Measurements from ENCODE around the gene ZNF77. TPM values are rescaled to one million over a fixed set of nuclear protein-coding genes. Genes with fewer than 3 reads are reported as not detected.
"Not testable (repeated sequence)": the region's sequence is repeated elsewhere in the genome, so short reads cannot be mapped to it uniquely, and the experiment has no call there.

The ZNF77 gene
- polyA plus RNA-seq, 1 donor, result 9.7 TPM

DNA sequence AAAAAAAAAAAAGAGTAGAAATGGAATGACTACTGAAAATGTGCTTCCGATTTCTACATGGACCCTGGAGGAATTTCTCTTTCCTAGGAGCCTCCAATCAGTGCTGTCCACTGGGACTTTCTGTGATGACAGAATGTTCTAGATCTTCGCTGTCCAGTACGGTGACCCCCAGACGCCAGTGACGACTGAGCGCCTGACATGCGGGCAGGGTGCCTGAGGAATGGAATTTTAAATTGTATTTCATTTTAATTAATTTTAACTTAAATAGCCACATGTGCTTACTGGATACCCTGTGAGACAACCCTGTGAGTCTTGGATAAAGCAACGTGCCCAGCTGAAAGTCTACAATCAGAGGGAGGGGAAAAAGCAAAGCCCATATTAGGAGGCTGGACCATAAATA, 28.5 kb upstream of the ZNF77 start:
- no peak for DNase-seq

DNA sequence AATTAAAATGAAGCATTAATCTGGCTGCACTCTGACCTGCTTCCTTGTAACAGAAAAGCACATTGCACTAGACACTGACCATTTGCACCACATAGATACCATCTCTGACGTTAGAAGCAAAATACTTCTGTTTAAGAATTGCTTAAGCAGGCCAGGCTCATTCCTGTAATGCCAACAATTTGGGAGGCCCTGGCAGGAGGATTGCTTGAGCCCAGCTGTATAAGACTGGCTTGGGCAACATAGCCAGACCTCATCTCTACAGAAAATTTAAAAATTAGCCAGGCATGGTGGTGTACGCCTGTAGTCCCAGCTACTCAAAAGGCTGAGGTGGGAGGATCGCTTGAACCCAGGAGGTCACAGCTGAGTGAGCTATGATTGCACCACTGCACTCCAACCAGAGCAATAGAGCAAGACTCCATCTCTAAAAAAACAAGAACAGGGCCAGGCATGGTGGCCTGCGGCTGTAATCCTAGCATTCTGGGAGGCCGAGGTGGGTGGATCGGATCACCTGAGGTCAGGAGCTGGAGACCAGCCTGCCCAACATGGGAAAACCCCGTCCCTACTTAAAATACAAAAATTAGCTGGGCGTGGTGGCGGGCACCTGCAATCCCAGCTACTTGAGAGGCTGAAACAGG, 25.5 kb upstream of the ZNF77 start:
- no peak for DNase-seq

DNA sequence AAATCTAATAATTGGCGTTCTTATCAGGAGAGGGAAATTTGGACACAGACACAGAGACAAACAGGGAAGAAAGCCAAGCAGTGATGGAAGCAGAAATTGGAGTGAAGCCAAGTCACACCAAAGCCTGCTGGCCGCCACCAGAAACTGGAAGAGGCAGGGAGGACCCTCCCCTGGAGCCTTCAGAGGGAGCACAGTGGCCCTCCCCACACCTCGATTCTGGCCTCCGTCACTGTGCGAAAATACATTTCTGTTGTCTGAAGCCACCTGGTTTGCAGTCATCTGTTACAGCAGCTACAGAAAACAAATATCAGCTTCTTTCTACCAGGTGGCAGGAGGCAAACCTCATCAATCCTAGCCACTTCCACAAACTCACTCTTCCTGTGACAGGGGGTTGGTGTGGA, 24.3 kb upstream of the ZNF77 start:
- no peak for DNase-seq

DNA sequence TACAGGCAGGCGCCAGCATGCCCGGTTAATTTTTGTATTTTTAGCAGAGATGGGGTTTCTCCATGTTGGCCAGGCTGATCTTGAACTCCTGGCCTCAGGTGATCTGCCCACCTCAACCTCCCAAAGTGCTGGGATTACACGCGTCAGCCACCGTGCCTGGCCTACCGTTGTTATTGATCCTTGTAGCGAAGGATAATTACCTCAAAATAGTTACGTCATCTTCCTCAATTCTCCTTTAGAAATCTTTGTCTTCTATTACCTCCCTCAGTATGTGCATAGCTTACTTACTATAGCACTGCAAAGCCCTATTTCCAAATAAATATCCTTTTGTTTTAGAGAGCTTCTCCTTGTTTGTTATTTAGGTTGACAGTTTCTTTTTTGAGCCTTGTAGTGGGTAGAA, 23.2 kb upstream of the ZNF77 start:
- no peak for DNase-seq

DNA sequence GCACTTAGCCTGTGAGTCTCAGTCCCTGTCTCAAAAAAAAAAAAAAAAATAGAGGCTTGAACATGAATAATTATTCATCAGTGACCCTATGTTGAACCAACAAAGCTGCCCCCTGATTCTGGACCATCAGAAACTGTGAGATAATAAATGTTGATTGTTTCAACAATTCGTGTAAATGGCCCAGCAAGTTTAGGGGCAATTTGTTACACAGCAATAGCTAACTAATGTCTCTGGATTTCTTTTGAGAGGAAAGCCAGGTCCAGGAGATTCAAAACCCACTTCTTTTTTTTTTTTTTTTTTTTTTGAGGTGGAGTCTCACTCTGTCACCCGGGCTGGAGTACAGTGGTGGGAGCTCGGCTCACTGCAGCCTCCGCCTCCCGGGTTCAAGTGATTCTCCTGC, 20.1 kb upstream of the ZNF77 start:
- DNase-seq, result no peak

DNA sequence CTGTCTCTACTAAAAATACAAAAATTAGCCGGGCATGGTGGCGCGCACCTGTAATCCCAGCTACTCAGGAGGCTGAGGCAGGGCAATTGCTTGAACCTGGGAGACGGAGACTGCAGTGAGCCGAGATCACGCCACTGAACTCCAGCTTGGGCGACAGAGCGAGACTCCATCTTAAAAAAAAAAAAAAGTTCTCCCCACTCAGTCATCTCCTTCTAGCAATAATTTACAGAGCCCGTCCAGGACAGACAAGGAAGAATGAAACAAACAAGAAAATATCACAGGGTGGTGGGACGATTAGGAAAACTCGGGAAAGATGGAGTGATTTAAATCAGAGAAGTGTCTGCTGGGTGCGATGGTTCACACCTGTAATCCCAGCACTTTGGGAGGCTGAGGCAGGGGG, 18.9 kb upstream of the ZNF77 start:
- not testable (repeated sequence) for DNase-seq

DNA sequence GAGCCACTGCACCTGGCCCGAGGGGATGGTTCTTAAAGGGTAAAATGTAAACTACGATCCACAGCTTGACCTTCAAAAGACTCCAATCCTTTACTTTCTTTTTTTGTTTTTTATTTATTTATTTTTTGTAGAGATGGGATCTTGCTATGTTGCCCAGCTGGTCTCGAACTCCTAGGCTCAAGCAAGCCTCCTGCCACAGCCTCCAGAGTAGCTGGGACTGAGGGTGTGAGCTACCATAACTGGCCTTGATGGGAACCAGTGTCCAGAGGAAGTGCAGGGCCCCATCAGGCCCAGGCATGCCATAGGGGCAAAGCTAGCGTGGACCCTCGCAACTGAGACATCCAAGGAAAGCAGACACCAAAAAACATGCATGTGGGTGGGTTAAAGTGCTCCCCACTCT, 18.4 kb upstream of the ZNF77 start:
- DNase-seq, result no peak

DNA sequence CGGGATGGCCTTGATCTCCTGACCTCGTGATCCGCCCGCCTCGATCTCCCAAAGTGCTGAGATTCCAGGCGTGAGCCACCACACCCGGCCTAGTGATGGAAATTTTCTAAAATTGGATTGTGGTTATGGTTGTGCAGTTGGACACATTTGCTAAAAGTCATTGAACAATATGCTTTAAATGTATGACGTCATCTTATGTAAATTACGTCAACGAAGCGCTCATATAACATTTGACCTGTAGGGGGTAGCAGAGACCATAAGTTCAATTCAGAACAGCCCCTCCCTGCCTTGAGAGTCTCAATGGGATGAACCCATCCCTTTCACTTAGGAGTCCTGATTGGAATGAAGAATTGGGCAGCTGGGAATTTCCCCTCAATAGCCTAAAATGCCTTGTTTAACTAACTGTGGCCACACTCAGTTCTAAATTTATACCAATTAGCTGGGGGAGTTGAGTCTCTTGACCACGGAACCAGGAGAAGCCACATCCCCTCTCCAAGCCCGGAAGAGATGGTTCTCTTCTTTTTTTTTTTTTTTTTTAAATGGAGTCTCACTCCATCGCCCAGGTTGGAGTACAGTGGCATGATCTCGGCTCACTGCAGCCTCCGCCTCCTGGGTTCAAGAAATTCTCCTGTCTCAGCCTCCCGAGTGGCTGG, 17.4 kb upstream of the ZNF77 start:
- DNase-seq, result peak; percentile 86

DNA sequence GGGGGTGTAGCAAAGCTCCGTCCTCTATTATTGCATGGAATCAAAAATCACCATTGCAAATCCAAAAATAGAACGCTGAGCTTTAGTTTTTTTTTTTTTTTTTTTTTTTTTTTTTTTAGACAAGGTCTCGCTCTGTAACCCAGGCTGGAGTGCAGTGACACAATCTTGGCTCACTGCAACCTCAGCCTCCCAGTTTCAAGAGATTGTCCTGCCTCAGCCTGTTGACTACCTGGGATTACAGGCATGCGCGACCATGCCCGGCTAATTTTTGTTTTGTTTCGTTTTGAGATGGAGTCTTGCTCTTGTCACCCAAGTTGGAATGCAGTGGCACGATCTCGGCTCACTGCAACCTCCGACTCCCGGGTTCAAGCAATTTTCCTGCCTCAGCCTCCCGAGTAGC, 15.3 kb upstream of the ZNF77 start:
- DNase-seq, result no peak

DNA sequence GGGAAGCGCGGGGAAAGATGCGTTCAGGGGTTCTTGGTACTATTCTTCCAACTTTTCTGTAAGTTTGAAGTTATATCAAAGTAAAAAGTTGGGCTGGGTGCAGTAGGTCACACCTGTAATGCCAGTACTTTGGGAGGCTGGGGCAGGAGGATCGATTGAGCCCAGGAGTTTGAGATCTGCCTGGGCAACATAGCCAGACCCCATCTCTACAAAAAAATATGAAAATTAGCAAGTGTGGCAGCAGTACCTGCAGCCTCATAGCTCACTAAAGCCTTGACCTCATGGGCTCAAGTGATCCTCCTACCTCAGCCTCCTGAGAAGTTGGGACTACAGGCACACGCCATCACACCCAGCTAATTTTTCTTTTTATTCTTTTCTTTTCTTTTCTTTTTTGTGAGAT, 12.4 kb upstream of the ZNF77 start:
- no peak for DNase-seq

DNA sequence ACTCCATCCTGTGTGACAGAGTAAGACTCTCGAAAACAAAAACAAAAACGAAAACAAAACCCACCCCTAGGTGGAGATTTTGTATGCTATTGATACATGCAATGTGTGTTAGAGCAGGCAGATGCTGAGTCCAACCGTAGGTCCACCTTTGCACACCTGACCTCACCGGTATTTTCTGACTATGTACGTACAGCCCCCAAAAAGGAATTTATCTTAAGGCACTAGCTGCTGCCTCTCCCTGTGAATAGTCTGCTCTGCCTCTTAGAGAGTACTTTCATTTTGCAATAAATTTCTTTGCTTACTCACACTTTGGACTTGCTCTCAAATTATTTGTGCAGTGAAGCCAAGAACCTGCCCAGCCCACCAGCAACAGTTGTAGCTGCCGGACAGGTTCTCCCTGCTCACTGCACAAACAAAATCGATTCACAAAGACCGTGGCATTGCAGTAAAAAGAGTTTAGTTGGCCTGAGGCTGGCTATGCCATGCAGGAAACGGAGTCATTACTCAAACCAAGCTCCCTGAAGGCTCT, 8.2 kb upstream of the ZNF77 start:
- no peak for DNase-seq

DNA sequence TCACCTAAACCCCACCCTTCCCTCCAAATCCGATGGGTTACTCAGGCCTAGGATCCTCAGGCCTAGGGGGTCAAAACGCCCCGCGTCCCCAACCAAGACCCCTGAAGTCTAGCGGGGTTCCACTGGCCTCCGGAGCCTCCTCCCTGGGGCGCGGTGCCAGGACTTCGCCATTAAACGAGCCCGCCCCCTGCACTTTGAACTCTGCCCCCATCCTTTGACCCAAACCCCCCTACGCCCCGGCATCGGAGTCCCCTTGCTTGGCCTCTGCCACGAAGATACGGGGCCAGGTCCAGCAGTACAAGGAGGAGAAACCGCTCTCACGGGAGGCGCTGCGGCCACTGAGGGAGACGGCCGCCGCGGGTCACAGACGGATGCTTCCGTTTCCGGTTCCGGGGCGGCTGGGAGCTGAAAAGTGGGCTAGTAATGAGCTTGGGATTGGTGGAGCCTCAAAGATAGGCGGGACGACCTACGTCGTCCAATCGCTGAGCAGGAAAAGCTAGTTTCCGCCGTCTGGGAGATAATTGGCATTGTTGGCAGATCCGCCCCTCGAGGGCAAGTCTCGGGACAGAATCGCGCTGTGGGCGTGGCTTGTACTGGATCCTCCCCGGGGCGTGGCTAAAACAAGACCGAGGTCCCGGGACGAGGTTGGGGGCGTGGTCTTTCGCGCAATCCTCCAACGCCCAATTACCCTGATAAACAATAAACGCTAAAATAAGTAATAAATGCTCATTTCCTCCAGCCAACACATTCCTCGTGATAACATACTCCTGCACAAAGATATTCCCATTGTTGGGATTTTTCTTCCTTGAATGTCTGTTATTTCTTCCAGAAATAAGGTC, 5.7 kb upstream of the ZNF77 start:
- peak; percentile 99 for DNase-seq

DNA sequence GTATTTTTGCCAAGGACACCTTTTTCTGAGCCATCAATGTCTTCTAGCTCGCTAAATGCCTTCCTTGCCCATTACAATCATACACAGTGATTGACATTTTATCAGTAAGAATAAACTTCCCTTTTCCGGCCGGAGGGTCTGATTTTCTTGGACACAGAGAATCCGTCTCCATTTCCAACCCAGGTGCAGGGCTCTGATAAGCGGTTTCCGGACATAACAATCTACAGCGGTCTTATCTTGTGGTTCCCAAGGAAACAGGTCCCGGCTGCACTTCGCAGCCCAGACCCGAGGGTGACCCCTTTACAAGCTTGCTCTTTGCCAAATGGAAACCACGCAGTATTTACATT, 5.1 kb upstream of the ZNF77 start:
- DNase-seq, result no peak

DNA sequence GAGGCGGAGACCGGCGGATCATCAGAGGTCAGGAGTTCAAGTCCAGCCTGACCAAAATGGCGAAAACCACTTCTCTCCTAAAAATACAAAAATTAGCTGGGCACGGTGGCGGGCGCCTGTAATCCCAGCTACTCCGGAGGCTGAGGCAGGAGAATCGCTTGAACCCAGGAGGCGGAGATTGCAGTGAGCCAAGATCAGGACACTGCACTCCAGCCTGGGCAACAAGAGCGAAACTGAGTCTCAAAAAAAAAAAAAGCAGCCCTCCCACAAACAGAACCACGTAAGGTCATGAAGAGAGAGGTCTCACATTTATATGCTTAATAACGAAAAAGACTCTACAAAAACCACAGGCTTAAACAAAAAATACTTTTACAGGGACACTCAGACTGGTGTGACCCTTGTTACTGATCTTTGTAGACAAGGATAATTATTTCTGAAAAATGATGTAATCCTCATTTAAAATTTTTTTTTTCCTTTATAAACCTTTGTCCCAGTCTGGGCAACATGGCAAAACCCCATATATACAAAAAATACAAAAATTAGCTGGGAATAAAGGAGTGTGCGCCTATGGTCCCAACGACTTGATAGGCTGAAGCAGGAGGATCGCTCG, 909 bp upstream of the ZNF77 start:
- DNase-seq, result no peak

DNA sequence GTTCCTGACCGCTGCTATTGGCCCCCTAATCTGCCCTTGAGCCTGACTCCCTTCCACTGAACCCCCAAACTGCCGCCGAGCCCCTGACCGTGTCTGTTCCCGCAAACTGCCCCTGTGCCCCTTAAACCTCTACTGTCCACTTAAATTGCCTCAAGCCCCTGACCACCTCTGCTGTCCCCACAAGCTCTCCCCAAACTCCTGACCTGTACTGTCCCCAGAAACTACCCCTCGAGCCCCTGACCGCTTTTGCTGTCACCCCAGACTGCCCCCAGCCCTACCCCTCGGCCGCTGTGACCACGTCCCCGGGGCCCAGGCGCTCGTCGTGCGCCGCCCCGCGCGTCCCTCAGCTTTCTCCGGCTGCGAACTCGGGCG, 382 bp downstream of the ZNF77 start:
- DNase-seq, result no peak

DNA sequence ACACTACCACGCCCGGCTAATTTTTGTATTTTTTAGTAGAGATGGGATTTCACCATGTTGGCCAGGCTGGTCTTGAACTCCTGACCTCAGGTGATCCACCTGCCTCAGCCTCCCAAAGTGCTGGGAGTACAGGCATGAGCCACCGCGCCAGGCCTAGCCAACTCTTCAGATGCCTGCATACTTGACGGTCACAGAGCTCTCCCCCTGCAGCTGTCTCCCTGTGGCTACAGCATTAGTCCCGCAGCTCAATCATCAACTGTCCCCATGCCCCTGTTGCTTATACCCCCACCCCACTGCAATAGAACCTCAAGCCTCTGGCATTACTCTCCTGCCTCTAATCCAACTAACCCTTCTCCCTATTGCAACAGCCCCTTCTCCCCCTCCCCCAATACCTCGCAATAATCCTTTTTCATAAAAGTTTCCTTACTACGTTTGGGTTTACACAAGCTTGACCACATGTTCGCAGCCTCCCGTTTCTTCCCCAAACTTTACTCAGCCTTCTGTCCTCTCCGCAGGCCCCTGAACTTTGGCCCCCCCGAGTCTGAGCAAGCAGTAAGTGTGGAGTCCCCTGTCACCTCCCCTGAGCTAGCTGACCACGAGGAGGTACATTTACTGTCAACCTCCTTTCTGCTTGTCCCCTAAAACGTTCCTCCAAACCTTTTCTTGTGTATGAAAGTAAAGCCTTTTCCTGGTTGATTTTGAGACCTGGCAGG, 1.7 kb downstream of the ZNF77 start:
- no peak for DNase-seq

DNA sequence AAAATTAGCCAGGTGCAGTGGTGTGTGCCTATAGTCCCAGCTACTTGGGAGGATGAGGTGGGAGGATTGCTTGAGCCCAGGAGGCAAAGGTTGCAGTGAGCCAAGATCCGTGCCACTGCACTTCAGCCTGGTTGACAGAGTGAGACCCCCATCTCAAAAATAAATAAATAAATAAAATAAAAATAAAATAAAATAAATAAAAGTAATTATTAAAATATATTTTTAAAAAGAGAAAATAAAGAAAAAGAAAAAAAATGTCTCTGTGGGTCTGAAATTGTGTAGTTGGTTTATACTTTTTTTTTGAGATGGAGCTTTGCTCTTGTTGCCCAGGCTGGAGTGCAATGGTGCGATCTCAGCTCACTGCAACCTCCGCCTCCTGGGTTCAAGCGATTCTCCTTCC, 8.9 kb downstream of the ZNF77 start:
- not testable (repeated sequence) for DNase-seq

DNA sequence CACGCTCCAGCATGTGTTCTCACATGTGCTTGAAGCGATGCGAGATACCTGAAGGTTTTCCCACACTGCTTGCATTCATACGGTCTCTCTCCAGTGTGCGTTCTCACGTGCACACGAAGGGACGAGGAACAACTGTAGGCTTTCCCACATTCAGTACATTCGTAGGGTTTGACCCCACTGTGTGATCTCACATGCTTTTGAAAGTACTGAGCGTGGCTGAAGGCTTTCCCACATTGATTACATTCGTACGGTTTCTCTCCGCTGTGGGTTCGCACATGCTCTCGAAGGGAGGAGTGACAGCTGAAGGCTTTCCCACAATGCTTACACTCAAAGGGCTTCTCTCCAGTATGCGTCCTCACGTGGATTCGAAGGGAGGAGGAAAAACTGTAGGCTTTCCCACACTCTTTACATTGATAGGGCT, 11.3 kb downstream of the ZNF77 start:
- no peak for DNase-seq

DNA sequence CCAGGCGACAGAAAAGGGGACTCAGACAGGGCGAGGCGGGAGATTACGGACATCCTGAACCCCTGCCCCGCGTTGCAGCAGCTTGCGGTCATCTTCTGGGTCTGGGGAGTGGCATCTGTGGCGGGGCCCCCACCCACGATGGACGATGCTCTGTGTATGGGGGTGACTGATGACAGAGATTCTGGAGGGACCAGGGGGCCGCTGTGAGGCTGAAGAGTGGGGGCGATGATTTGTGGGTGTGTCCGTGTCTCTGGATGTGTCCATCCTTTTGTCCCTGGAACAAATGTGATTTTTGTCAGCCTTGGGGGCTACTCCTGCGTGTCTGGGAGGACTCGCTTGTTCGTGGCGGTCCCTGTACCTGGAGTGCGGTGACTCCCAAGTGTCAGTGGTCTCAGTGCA, 17.7 kb downstream of the ZNF77 start:
- DNase-seq, result no peak

DNA sequence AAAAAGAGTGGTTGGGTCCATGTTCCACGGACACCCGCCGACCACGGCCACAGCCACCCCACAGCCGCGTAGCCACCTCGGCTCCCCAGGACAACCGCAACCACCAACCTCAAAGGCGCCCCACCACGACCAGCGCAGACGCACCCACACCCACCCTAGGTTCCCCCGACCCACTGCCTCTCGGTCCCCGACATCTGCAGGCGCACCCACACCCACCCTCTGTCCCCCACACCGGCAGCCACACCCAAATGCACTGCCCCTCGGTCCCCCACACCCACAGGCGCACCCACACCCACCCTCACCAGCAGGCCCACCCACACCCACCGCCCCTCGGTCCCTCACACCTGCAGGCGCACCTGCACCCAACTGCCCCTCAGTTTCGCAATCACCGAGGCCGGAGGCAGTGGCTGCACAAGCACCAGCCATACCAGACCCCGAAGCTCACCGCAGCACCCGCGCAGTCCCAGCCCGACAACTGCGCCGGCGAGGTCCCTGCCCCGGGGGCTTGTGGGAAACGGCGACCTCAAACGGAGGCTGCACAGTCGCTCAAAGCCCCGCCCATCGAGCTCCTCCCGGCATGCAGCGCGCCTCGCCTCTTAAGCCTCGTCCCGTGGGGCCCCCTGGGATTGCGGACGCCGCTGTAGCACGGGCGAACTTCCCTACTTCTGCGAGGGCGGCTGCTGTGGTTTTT, 18.3 kb downstream of the ZNF77 start:
- no peak for DNase-seq

DNA sequence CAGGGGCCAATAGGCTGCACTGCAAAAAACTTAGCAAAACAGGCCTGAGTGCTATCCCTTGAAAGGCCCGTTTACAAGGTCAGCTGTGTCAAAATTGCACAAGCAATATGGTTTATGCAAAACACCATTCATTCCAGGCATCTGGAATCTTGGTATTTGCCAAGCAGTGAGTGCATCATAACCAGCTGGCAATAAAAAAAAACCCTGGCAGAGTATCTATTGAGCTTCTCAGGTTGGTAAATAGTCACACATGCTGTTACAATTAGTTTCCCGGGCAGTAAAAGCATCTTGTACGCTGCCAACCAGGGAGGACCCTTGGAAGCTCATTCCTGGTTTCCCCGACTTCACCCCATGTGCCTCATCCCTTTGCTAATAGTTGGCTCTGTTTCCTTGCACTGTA, 21.3 kb downstream of the ZNF77 start:
- DNase-seq, result no peak

DNA sequence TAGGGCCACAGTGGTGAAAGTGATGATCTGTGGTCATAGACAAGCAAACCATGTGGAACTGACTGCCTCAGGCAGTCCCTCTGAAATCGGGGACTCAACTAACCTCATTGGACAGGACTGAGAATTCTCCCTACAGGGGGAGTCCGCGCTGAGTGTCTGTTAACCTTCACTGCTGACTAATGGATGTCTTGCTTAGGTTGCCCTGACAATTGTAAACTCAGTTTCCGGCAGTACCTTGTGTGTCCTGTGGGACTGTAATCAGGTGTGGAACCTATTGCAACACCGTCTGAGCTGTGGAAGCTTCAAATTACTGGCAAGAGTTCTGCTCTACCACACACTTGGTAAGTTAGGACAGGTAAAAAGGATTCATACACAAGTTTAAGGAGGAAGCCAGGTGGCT, 21.8 kb downstream of the ZNF77 start:
- no peak for DNase-seq
